ENCODE measurements around the gene ATP6V1A.
A peak's percentile ranks its signal among the peaks of the same experiment; 100 is the strongest.
"Not testable (repeated sequence)": the region's sequence is repeated elsewhere in the genome, so short reads cannot be mapped to it uniquely, and the experiment has no call there.

ATP6V1A gene

DNA sequence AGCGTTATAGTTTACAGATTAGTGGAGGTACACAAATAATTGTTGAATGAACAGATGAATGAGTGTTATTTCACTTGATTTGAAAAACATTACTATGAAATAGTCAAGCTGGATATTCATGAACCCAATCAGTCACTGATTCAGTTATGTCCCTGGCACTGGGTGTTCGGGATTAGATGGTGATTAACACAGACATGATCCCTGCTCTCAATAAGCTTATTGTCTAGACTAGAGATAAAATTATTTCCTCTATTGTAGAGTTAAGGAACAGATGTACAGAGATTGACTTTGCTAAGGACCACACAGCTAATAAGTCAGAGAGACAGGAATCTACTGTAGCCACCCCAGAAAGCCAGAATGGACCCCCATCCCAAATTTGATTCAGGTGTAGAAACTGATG is 92.7 kb downstream of the ATP6V1A start:
- Histone ChIP-seq H3K36me3 (ENCODE audit: control insufficient read depth, insufficient read depth, low read length) (no peaks in the 10 kb centered on the region), H3K27me3 (replicated peaks; ENCODE audit: control insufficient read depth, insufficient read depth, low read length) (no peaks in the 10 kb centered on the region), H3K4me3 (replicated peaks; ENCODE audit: low read depth, low read length) (peak overlapping the region; percentile 69)
- DNase-seq (ENCODE audit: extremely low read depth, insufficient read length), result no peak
- TF ChIP-seq, protein P1, sequence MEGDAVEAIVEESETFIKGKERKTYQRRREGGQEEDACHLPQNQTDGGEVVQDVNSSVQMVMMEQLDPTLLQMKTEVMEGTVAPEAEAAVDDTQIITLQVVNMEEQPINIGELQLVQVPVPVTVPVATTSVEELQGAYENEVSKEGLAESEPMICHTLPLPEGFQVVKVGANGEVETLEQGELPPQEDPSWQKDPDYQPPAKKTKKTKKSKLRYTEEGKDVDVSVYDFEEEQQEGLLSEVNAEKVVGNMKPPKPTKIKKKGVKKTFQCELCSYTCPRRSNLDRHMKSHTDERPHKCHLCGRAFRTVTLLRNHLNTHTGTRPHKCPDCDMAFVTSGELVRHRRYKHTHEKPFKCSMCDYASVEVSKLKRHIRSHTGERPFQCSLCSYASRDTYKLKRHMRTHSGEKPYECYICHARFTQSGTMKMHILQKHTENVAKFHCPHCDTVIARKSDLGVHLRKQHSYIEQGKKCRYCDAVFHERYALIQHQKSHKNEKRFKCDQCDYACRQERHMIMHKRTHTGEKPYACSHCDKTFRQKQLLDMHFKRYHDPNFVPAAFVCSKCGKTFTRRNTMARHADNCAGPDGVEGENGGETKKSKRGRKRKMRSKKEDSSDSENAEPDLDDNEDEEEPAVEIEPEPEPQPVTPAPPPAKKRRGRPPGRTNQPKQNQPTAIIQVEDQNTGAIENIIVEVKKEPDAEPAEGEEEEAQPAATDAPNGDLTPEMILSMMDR (IDR thresholded peaks at IDR 0.05; ENCODE audit: insufficient read depth, low read length, poor library complexity, severe bottlenecking), result no peak

DNA sequence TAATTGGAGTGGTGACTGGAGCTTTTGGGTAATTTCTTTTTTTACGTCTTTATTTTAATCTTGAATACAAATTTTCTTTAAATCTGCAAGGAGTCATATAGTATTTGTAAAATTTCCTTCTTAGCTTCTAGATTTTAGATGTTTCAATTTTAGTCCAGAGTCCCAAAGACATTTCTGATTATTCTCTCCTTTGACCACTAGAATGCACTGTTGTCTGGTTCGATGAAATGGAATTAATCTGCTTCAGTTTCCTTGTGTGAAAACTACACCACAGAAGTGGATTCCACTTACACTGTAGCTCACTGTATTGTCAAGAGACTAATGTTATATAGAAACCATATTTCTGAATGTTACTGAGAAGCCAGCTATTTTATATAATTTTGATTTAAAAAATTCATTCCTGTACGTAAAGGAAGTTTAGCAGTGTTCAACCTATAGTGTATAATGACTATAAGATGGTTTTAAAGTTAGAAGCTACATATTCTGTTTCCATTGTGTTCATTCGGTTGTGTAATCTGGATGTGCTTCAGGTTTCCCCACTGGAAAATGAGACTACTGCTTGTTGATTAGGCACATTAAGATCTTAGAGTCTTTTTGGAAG is 97.9 kb downstream of the ATP6V1A start:
- no peak for DNase-seq (ENCODE audit: extremely low read depth, insufficient read length)

DNA sequence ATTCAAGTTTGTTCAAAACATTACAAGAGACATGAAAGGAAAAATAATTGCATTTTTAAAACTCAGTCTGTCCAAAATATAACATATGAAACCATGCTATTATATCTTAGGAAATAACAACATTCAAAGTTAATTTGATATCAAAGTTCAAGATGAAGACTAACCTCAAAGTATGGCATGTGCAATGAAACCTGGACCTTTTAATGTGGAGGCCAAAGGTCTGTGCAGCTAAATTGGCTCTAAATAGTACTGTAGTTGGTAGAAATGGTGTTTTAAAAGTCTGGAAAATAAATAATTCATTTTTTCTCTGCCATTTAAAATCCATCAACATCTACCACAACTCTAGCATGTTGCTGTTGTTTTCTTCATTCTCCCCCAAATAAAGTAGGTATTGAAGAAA is 100.4 kb downstream of the ATP6V1A start:
- no peak for DNase-seq (ENCODE audit: extremely low read depth, insufficient read length)
- TF ChIP-seq, protein P1 (IDR thresholded peaks at IDR 0.05; ENCODE audit: insufficient read depth, low read length, poor library complexity, severe bottlenecking), result no peak
- Histone ChIP-seq H3K4me3 (replicated peaks; ENCODE audit: low read depth, low read length) (no peak overlapping the region), H3K27me3 (replicated peaks; ENCODE audit: control insufficient read depth, insufficient read depth, low read length) (no peaks in the 10 kb centered on the region), H3K36me3 (ENCODE audit: control insufficient read depth, insufficient read depth, low read length) (no peaks in the 10 kb centered on the region)

More for the DNA sequence above, 97.9 kb downstream of the ATP6V1A start:
- Histone ChIP-seq H3K4me3 (replicated peaks; ENCODE audit: low read depth, low read length) (no peak overlapping the region), H3K27me3 (replicated peaks; ENCODE audit: control insufficient read depth, insufficient read depth, low read length) (no peaks in the 10 kb centered on the region), H3K36me3 (ENCODE audit: control insufficient read depth, insufficient read depth, low read length) (no peaks in the 10 kb centered on the region)
- TF ChIP-seq, protein P1 (IDR thresholded peaks at IDR 0.05; ENCODE audit: insufficient read depth, low read length, poor library complexity, severe bottlenecking), result peak; percentile 55

DNA sequence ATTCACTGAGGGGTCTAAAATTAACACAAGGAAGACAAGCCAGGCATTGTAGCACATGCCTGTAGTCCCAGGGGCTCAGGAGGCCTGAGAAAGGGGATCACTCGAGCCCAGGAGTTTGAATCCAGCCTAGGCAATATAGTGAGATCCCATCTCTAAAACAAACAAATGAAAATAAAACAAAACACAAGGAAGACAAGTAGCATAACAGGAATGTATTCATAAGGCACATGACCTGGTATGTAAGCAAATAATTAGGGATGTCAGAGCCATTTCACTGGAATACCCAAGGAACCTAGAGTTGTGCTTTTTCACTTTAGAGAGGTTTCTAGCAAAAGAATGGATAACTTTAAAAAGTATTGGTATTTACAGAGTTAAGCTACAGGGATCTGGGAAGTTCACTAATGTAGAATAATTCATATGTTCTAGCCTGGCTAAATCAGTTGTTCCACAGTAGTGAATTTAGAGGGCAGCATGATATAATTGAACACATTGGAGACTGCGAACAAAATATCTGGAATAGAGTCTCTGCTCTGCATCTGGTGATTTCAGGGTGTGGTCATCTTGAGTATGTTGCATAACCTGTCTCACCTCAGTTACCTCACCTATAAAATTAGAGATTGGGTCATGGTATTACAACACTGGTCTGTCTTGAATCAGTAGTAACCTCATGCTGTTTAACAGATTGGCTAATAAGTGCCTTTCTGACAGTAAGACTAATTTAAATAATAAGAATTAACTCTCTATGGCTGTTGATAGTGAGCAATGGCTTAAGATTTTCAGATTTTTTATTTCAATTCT is 101.0 kb downstream of the ATP6V1A start:
- H3K36me3 ChIP-seq (ENCODE audit: control insufficient read depth, insufficient read depth, low read length), result no peaks in the 10 kb centered on the region
- no peak for DNase-seq (ENCODE audit: extremely low read depth, insufficient read length)
- H3K4me3 ChIP-seq (replicated peaks; ENCODE audit: low read depth, low read length), result no peak overlapping the region
- H3K27me3 ChIP-seq (replicated peaks; ENCODE audit: control insufficient read depth, insufficient read depth, low read length), result no peaks in the 10 kb centered on the region
- TF ChIP-seq, protein P1 (IDR thresholded peaks at IDR 0.05; ENCODE audit: insufficient read depth, low read length, poor library complexity, severe bottlenecking), result no peak

DNA sequence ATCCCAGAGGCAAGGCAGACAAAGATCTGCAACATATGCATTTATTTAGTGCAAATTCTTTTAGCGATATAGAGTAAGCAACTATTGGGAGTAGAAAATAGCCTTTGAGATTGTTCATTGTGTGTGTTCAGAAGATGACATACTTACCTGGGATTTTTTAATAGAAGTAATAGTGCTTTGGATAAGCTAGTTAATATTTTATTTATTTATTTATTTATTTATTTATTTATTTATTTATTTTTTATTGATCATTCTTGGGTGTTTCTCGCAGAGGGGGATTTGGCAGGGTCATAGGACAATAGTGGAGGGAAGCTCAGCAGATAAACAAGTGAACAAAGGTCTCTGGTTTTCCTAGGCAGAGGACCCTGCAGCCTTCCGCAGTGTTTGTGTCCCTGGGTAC is 102.2 kb downstream of the ATP6V1A start:
- not testable (repeated sequence) for DNase-seq (ENCODE audit: extremely low read depth, insufficient read length); H3K36me3 ChIP-seq (ENCODE audit: control insufficient read depth, insufficient read depth, low read length); H3K4me3 ChIP-seq (replicated peaks; ENCODE audit: low read depth, low read length); H3K27me3 ChIP-seq (replicated peaks; ENCODE audit: control insufficient read depth, insufficient read depth, low read length)

DNA sequence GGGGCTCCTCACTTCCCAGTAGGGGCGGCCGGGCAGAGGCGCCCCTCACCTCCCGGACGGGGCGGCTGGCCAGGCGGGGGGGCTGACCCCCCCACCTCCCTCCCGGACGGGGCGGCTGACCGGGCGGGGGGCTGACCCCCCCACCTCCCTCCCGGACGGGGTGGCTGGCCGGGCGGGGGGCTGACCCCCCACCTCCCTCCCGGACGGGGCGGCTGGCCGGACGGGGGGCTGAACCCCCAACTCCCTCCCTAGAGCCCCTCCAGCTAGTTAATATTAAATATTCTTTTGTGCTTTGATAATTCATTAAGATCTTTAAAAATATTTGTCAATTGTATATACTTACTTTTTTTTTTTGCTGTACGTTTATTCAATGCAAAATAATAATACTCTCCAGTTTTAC is 103.0 kb downstream of the ATP6V1A start:
- H3K4me3 ChIP-seq (replicated peaks; ENCODE audit: low read depth, low read length); H3K36me3 ChIP-seq (ENCODE audit: control insufficient read depth, insufficient read depth, low read length); DNase-seq (ENCODE audit: extremely low read depth, insufficient read length); H3K27me3 ChIP-seq (replicated peaks; ENCODE audit: control insufficient read depth, insufficient read depth, low read length): not testable (repeated sequence)

DNA sequence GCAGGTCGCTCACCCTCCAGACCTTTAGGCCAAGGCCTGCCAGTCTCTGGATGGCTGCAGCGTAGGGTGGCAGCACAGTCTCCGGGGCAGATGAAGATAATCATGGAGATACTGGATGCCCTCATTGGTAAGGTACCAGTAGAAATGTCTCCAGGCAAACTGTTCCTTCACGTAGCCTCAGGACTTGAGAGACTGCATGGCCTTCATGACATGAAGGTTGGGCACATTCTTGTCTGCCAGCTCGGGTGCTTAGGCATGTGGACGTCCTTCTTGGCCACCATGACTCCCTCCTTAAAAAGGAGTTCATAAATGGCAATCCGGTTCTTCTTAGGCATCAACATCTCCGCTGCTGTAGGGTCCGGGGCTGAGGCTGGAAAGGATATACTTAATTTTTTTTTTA is 103.6 kb downstream of the ATP6V1A start:
- not testable (repeated sequence) for H3K4me3 ChIP-seq (replicated peaks; ENCODE audit: low read depth, low read length); H3K27me3 ChIP-seq (replicated peaks; ENCODE audit: control insufficient read depth, insufficient read depth, low read length); H3K36me3 ChIP-seq (ENCODE audit: control insufficient read depth, insufficient read depth, low read length); DNase-seq (ENCODE audit: extremely low read depth, insufficient read length)
